ENCODE measurements around the gene LRMDA. TPM values are rescaled to one million over a fixed set of nuclear protein-coding genes. Genes with fewer than 3 reads are reported as not detected.

Gene LRMDA
- total RNA-seq, 5 donors from 2014 or later (not counting 1 experiment from before 2014, with no cell fraction given), result 0.30 to 1.2 TPM; not detected in 3

DNA sequence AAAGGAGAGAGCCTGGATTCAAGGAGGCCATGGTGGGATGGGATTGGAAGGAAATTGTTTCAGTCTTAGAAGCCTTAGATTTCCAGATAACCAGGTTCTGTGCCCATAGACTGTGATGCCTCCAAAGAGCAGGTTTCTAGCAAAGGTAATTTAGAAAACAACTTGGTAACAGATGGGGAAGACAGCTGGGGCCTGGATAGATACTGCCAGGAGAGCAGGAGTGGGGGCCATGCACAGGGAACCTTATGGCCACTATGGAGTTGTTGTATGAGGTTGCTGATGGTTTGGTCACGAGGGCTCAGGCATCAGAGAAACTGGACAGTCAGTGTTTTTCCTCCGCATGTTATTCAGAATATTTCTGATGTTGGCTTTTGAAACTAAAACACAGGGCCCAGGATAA lies 901.9 kb downstream of the LRMDA start:
- Mint-ChIP-seq H3K36me3 (no peaks in the 10 kb centered on the region), H3K9me3 (peaks cover 0 to 13% (median 0%) of the 10 kb centered on the region in 3 donors), H3K27me3 (peaks cover 0 to 5% of the 10 kb centered on the region in 2 donors), H3K4me1 (no peaks in the 10 kb centered on the region), H3K4me3 (no peak overlapping the region), H3K27ac (no peak overlapping the region)
- H3K9me3 ChIP-seq, result no peaks in the 10 kb centered on the region
- no peak overlapping the region for H3K27ac ChIP-seq (ENCODE audit: low read length)
- no peaks in the 10 kb centered on the region for H3K36me3 ChIP-seq (ENCODE audit: control insufficient read depth in 2 of 2, extremely low read depth in 1 of 2, insufficient read depth in 1 of 2, low read length in 1 of 2)
- CTCF ChIA-PET, result no interaction called here
- ATAC-seq (replicated peaks in 1 of 4) (no peak), DNase-seq (no peak)
- 67% methylated on average over 2 of the region's 2 CpGs for WGBS (ENCODE audit: insufficient coverage)
- no peak overlapping the region for H3K4me3 ChIP-seq (ENCODE audit: control insufficient read depth in 1 of 2, extremely low read depth in 1 of 2, low read length in 1 of 2)
- no peaks in the 10 kb centered on the region for H3K27me3 ChIP-seq (replicated peaks in 1 of 2; ENCODE audit: control insufficient read depth in 2 of 2, extremely low read depth in 1 of 2, insufficient read depth in 2 of 2, low read length in 1 of 2)
- POLR2A ChIA-PET, result no interaction called here
- H3K4me1 ChIP-seq (ENCODE audit: control insufficient read depth in 1 of 2, extremely low read depth in 1 of 2, insufficient read depth in 2 of 2, low read length in 2 of 2), result no peaks in the 10 kb centered on the region

DNA sequence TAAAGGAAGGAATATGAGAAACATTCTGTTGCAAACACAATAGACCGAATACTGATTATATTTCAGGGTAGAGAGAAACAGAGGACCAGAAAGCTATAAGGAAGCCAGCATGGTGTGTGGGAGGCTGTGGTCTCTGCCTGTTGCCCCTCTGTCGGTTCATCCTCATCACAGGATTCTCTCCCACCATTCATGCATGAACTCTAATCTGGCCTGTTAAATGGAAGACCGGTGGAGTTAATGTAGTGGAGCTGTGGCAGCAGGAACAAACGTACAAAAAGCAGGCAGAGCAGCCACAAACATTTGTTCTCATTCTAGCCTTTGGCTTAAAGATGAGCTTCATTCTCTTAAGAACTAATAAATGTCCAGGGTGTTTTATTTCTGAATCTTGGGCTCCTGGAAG lies 902.4 kb downstream of the LRMDA start:
- WGBS (ENCODE audit: insufficient coverage), result no CpG with 5 or more reads among the region's 4 CpGs
- Mint-ChIP-seq H3K4me3 (no peak overlapping the region), H3K27me3 (peaks cover 0 to 5% of the 10 kb centered on the region in 2 donors), H3K27ac (no peak overlapping the region), H3K9me3 (peaks cover 0 to 13% (median 0%) of the 10 kb centered on the region in 3 donors), H3K36me3 (no peaks in the 10 kb centered on the region), H3K4me1 (no peaks in the 10 kb centered on the region)
- Histone ChIP-seq H3K4me3 (ENCODE audit: control insufficient read depth in 1 of 2, extremely low read depth in 1 of 2, low read length in 1 of 2) (no peak overlapping the region), H3K36me3 (ENCODE audit: control insufficient read depth in 2 of 2, extremely low read depth in 1 of 2, insufficient read depth in 1 of 2, low read length in 1 of 2) (no peaks in the 10 kb centered on the region), H3K27ac (ENCODE audit: low read length) (no peak overlapping the region), H3K9me3 (no peaks in the 10 kb centered on the region), H3K27me3 (replicated peaks in 1 of 2; ENCODE audit: control insufficient read depth in 2 of 2, extremely low read depth in 1 of 2, insufficient read depth in 2 of 2, low read length in 1 of 2) (no peaks in the 10 kb centered on the region), H3K4me1 (ENCODE audit: control insufficient read depth in 1 of 2, extremely low read depth in 1 of 2, insufficient read depth in 2 of 2, low read length in 2 of 2) (no peaks in the 10 kb centered on the region)
- no peak for DNase-seq
- ATAC-seq (replicated peaks in 1 of 4), result no peak
- CTCF ChIA-PET, result no interaction called here
- POLR2A ChIA-PET, result no interaction called here

DNA sequence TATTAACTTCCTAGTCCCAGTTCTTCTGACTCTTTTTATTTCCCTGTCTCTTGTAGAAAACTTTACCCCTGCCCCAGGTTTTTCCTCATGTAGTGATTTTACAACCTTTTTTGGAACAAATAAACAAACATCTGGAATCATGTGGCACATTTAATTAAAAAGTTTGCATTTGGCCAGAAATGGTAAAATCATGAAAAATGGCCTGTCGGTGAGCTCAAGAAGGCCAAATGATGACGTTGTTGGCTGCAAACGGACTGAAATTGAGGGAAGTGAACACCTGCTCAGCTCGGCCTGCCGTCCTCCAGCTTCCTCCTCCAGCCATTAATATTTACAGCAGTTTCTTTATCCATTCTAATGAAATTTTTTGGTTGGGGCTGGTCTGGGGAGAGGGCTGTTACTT lies 902.8 kb downstream of the LRMDA start:
- no peak for ATAC-seq (replicated peaks in 1 of 4)
- Mint-ChIP-seq H3K27ac (no peak overlapping the region), H3K4me1 (no peaks in the 10 kb centered on the region), H3K9me3 (peaks cover 0 to 13% (median 0%) of the 10 kb centered on the region in 3 donors), H3K27me3 (peaks cover 0 to 5% of the 10 kb centered on the region in 2 donors), H3K36me3 (no peaks in the 10 kb centered on the region), H3K4me3 (no peak overlapping the region)
- WGBS (ENCODE audit: insufficient coverage), result 83% methylated on average over 1 of the region's 5 CpGs
- ChIA-PET CTCF (no interaction called here), POLR2A (no interaction called here)
- H3K9me3 ChIP-seq, result no peaks in the 10 kb centered on the region
- no peak overlapping the region for H3K27ac ChIP-seq (ENCODE audit: low read length)
- H3K36me3 ChIP-seq (ENCODE audit: control insufficient read depth in 2 of 2, extremely low read depth in 1 of 2, insufficient read depth in 1 of 2, low read length in 1 of 2), result no peaks in the 10 kb centered on the region
- H3K27me3 ChIP-seq (replicated peaks in 1 of 2; ENCODE audit: control insufficient read depth in 2 of 2, extremely low read depth in 1 of 2, insufficient read depth in 2 of 2, low read length in 1 of 2), result no peaks in the 10 kb centered on the region
- no peak overlapping the region for H3K4me3 ChIP-seq (ENCODE audit: control insufficient read depth in 1 of 2, extremely low read depth in 1 of 2, low read length in 1 of 2)
- H3K4me1 ChIP-seq (ENCODE audit: control insufficient read depth in 1 of 2, extremely low read depth in 1 of 2, insufficient read depth in 2 of 2, low read length in 2 of 2), result no peaks in the 10 kb centered on the region
- no peak for DNase-seq

DNA sequence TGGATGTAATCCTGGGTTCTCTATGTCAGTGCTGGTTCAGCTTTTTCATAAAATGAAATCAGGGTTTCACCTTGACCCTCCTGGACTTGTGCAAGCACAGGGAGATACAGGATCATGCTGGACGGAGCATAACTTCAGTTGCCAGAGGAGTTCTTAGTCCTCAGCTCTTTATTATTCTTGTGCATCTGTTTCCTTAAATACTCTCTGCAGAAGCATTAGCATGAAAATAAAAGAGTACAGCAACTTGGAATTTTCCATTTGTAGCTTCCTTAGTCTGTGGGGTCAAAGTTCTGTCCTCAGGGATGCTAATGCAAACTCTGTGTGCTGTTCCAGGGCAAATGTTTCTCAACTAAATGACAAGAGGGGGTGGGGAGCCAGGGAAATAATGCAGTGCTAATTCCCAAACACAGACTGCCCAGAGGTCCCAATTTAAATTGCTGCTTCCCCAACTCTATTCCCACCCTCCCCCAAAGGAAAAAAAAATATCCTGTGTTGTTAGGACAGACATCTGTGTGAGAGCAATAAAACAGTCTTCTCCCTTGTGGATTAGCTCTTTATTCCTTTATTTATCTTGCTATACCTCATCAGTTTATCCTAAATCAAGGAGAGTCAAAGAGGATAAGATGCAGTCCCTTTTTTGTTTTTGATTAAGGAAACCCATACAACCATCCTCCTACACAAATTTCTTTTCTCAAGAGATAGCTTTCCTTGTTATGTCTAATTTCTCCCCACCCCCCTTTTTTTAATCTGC lies 905.0 kb downstream of the LRMDA start:
- no peaks in the 10 kb centered on the region for H3K36me3 Mint-ChIP-seq
- no peaks in the 10 kb centered on the region for H3K27me3 ChIP-seq (replicated peaks in 1 of 2; ENCODE audit: control insufficient read depth in 2 of 2, extremely low read depth in 1 of 2, insufficient read depth in 2 of 2, low read length in 1 of 2)
- no peak overlapping the region for H3K27ac ChIP-seq (ENCODE audit: low read length)
- ATAC-seq (replicated peaks in 1 of 4), result no peak
- H3K4me1 Mint-ChIP-seq, result no peaks in the 10 kb centered on the region
- POLR2A ChIA-PET, result no interaction called here
- WGBS (ENCODE audit: insufficient coverage), result 60% methylated on average over 1 of the region's 1 CpG
- no peak overlapping the region for H3K27ac Mint-ChIP-seq
- no peak overlapping the region for H3K4me3 Mint-ChIP-seq
- no peaks in the 10 kb centered on the region for H3K4me1 ChIP-seq (ENCODE audit: control insufficient read depth in 1 of 2, extremely low read depth in 1 of 2, insufficient read depth in 2 of 2, low read length in 2 of 2)
- CTCF ChIA-PET, result no interaction called here
- H3K36me3 ChIP-seq (ENCODE audit: control insufficient read depth in 2 of 2, extremely low read depth in 1 of 2, insufficient read depth in 1 of 2, low read length in 1 of 2), result no peaks in the 10 kb centered on the region
- DNase-seq, result no peak
- no peaks in the 10 kb centered on the region for H3K9me3 ChIP-seq
- peaks cover 0 to 7% of the 10 kb centered on the region in 2 donors for H3K27me3 Mint-ChIP-seq
- H3K4me3 ChIP-seq (ENCODE audit: control insufficient read depth in 1 of 2, extremely low read depth in 1 of 2, low read length in 1 of 2), result no peak overlapping the region
- H3K9me3 Mint-ChIP-seq, result peaks cover 0 to 13% (median 0%) of the 10 kb centered on the region in 3 donors

DNA sequence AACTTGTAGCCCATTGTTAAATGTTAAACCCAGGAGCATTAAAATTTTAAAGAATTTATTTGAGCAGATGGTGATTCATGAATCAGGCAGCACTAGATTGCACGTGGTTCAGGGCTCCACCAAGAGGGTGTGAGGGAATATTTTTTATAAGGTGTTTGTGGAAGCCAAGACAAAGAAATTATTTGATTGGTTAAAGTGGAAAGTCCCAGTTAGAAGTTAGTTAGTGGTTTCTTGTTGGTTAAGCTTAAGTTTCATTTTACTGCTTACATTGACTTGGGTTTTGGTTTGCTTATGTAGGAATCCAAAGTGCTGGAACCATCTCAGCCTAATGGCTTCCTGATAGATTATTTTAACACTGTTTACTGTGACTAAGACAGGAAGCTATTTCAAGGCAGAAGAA lies 906.2 kb downstream of the LRMDA start:
- H3K4me3 ChIP-seq (ENCODE audit: control insufficient read depth in 1 of 2, extremely low read depth in 1 of 2, low read length in 1 of 2), result no peak overlapping the region
- H3K9me3 ChIP-seq, result no peaks in the 10 kb centered on the region
- H3K4me1 Mint-ChIP-seq, result no peaks in the 10 kb centered on the region
- no peak overlapping the region for H3K27ac ChIP-seq (ENCODE audit: low read length)
- H3K27me3 Mint-ChIP-seq, result peaks cover 0 to 3% of the 10 kb centered on the region in 2 donors
- ATAC-seq (replicated peaks in 1 of 4) (no peak), DNase-seq (no peak)
- H3K4me1 ChIP-seq (ENCODE audit: control insufficient read depth in 1 of 2, extremely low read depth in 1 of 2, insufficient read depth in 2 of 2, low read length in 2 of 2), result no peaks in the 10 kb centered on the region
- H3K36me3 ChIP-seq (ENCODE audit: control insufficient read depth in 2 of 2, extremely low read depth in 1 of 2, insufficient read depth in 1 of 2, low read length in 1 of 2), result no peaks in the 10 kb centered on the region
- ChIA-PET CTCF (no interaction called here), POLR2A (no interaction called here)
- no peak overlapping the region for H3K27ac Mint-ChIP-seq
- no peaks in the 10 kb centered on the region for H3K27me3 ChIP-seq (replicated peaks in 1 of 2; ENCODE audit: control insufficient read depth in 2 of 2, extremely low read depth in 1 of 2, insufficient read depth in 2 of 2, low read length in 1 of 2)
- 50% methylated on average over 1 of the region's 1 CpG for WGBS (ENCODE audit: insufficient coverage)
- H3K36me3 Mint-ChIP-seq, result no peaks in the 10 kb centered on the region
- H3K9me3 Mint-ChIP-seq, result peaks cover 0 to 8% (median 0%) of the 10 kb centered on the region in 3 donors
- H3K4me3 Mint-ChIP-seq, result no peak overlapping the region

DNA sequence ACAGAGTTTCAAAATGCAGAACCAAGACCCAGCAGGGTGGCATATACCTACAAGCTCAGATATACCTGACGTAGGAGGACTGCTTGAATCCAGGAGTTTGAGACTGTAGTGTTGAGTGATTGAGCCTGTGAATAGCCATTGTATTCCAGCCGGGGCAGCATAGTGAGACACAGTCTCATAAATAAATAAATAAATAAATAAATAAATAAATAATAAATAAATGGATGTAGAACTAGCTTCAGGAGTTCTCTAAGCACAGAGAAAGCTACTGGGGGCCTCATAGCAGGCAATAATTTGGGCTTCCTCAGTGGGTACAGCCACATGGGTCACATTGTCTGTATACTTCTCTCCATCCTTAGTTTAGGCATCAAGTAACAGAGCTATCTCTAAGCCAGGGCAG lies 906.8 kb downstream of the LRMDA start:
- ChIA-PET POLR2A (no interaction called here), CTCF (no interaction called here)
- no CpG with 5 or more reads among the region's 2 CpGs for WGBS (ENCODE audit: insufficient coverage)
- Mint-ChIP-seq H3K4me1 (no peaks in the 10 kb centered on the region), H3K9me3 (peaks cover 0 to 5% (median 0%) of the 10 kb centered on the region in 3 donors), H3K27me3 (peaks cover 0 to 3% of the 10 kb centered on the region in 2 donors), H3K27ac (no peak overlapping the region), H3K4me3 (no peak overlapping the region), H3K36me3 (no peaks in the 10 kb centered on the region)
- no peaks in the 10 kb centered on the region for H3K9me3 ChIP-seq
- no peaks in the 10 kb centered on the region for H3K36me3 ChIP-seq (ENCODE audit: control insufficient read depth in 2 of 2, extremely low read depth in 1 of 2, insufficient read depth in 1 of 2, low read length in 1 of 2)
- ATAC-seq (replicated peaks in 1 of 4) (no peak), DNase-seq (no peak)
- no peak overlapping the region for H3K4me3 ChIP-seq (ENCODE audit: control insufficient read depth in 1 of 2, extremely low read depth in 1 of 2, low read length in 1 of 2)
- H3K27me3 ChIP-seq (replicated peaks in 1 of 2; ENCODE audit: control insufficient read depth in 2 of 2, extremely low read depth in 1 of 2, insufficient read depth in 2 of 2, low read length in 1 of 2), result no peaks in the 10 kb centered on the region
- no peak overlapping the region for H3K27ac ChIP-seq (ENCODE audit: low read length)
- no peaks in the 10 kb centered on the region for H3K4me1 ChIP-seq (ENCODE audit: control insufficient read depth in 1 of 2, extremely low read depth in 1 of 2, insufficient read depth in 2 of 2, low read length in 2 of 2)

DNA sequence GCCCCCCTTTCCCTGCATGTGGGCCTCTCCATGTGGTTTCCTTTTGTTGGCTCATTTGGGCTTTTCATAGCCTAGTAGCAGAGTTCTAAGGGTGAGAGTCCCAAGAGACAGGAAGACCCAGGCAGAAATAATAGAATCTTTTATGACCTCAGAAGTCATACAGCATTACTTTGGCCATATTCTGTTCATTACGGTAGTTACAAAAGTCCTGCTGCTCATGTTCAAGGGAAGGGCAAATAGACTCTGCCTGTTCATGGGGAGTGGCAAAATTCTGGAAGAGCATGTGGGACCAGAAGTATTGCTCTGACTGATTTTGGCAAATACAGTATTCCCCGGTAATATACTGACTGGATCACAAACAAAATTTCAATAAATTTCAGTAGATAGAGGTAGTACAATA lies 910.3 kb downstream of the LRMDA start:
- Mint-ChIP-seq H3K36me3 (no peaks in the 10 kb centered on the region), H3K27ac (no peak overlapping the region), H3K9me3 (peaks cover 0 to 5% (median 0%) of the 10 kb centered on the region in 3 donors), H3K4me1 (no peaks in the 10 kb centered on the region), H3K27me3 (peaks cover 0 to 3% of the 10 kb centered on the region in 2 donors), H3K4me3 (no peak overlapping the region)
- H3K4me1 ChIP-seq (ENCODE audit: control insufficient read depth in 1 of 2, extremely low read depth in 1 of 2, insufficient read depth in 2 of 2, low read length in 2 of 2), result no peaks in the 10 kb centered on the region
- POLR2A ChIA-PET, result no interaction called here
- no peaks in the 10 kb centered on the region for H3K9me3 ChIP-seq
- ATAC-seq (replicated peaks in 1 of 4) (no peak), DNase-seq (no peak)
- no peak overlapping the region for H3K4me3 ChIP-seq (ENCODE audit: control insufficient read depth in 1 of 2, extremely low read depth in 1 of 2, low read length in 1 of 2)
- no CpG with 5 or more reads among the region's 2 CpGs for WGBS (ENCODE audit: insufficient coverage)
- CTCF ChIA-PET, result no interaction called here
- H3K27ac ChIP-seq (ENCODE audit: low read length), result no peak overlapping the region
- H3K27me3 ChIP-seq (replicated peaks in 1 of 2; ENCODE audit: control insufficient read depth in 2 of 2, extremely low read depth in 1 of 2, insufficient read depth in 2 of 2, low read length in 1 of 2), result no peaks in the 10 kb centered on the region
- no peaks in the 10 kb centered on the region for H3K36me3 ChIP-seq (ENCODE audit: control insufficient read depth in 2 of 2, extremely low read depth in 1 of 2, insufficient read depth in 1 of 2, low read length in 1 of 2)

Measured in T-cell (primary cell).